WTC11 (cell line): ENCODE measurements around the gene CDK17. TPM values are rescaled to one million over a fixed set of nuclear protein-coding genes. Genes with fewer than 3 reads are reported as not detected.

Source experiments
- ATAC-seq: fragments of 200-7000 bp; cut with Tn5 transposase; 2 replicates; pipeline ENCODE4 v1.10.0; 2021; ENCODE audit warnings: mild to moderate bottlenecking, moderate library complexity
- CTCF ChIA-PET: fragments of 300-600 bp; sonication (Branson Sonifier 250); formaldehyde crosslinking; loops from one replicate; lab custom pipeline; 2021; ENCODE audit warnings: antibody characterized with exemption; lab: Charles Lee
- POLR2A ChIA-PET: fragments of 350-600 bp; sonication (Branson Sonifier 250); formaldehyde crosslinking; loops from one replicate; lab custom pipeline; 2021; ENCODE audit warnings: antibody characterized with exemption; lab: Charles Lee
- DNase-seq: peaks from one replicate; pipeline ENCODE4 v3.0.0; 2021; ENCODE audit warnings: low spot score
- H3K27ac Mint-ChIP-seq: 2 replicates; pipeline ENCODE4 v1.8.0; 2021; ENCODE audit warnings: mixed read lengths
- H3K27me3 Mint-ChIP-seq: 2 replicates; pipeline ENCODE4 v1.8.0; 2021; ENCODE audit warnings: low read depth, mild to moderate bottlenecking, moderate library complexity, mixed read lengths
- H3K36me3 Mint-ChIP-seq: 2 replicates; pipeline ENCODE4 v1.8.0; 2021; ENCODE audit warnings: mixed read lengths
- H3K4me1 Mint-ChIP-seq: 2 replicates; pipeline ENCODE4 v1.8.0; 2022; ENCODE audit warnings: mixed read lengths
- H3K4me3 Mint-ChIP-seq: 2 replicates; pipeline ENCODE4 v1.8.0; 2021; ENCODE audit warnings: mild to moderate bottlenecking, moderate library complexity, mixed read lengths
- H3K9me3 Mint-ChIP-seq: 2 replicates; pipeline ENCODE4 v1.8.0; 2021; ENCODE audit warnings: mixed read lengths
- AR ChIP-seq: fragments of 250-450 bp; sonication (Bioruptor Pico); IDR thresholded peaks from 2 replicates; pipeline ENCODE4 v1.9.0; 2021; ENCODE audit warnings: mild to moderate bottlenecking
- ATF6 ChIP-seq: sonication (generic); formaldehyde crosslinking; IDR thresholded peaks from 2 replicates; pipeline ENCODE4 v1.8.1; 2023; ENCODE audit warnings: mild to moderate bottlenecking, missing genetic modification reagents
- CBFB ChIP-seq: sonication (generic); formaldehyde crosslinking; IDR thresholded peaks from 2 replicates; pipeline ENCODE4 v1.8.1; 2022; ENCODE audit warnings: mild to moderate bottlenecking, low read depth, missing genetic modification reagents
- CDX4 ChIP-seq: fragments of 250-450 bp; sonication (Bioruptor Pico); IDR thresholded peaks from 2 replicates; pipeline ENCODE4 v1.9.0; 2021; ENCODE audit warnings: moderate library complexity, mild to moderate bottlenecking, inconsistent platforms, borderline replicate concordance
- ERG ChIP-seq: fragments of 250-450 bp; sonication (Bioruptor Pico); IDR thresholded peaks from 2 replicates; pipeline ENCODE4 v1.8.0; 2021; ENCODE audit warnings: mild to moderate bottlenecking
- FOXP1 ChIP-seq: sonication (generic); formaldehyde crosslinking; IDR thresholded peaks from 2 replicates; pipeline ENCODE4 v1.8.0; 2022; ENCODE audit warnings: missing genetic modification reagents, mild to moderate bottlenecking, moderate library complexity, borderline replicate concordance
- HMGA2 ChIP-seq: fragments of 250-450 bp; sonication (Bioruptor Pico); IDR thresholded peaks from 2 replicates; pipeline ENCODE4 v1.4.0; 2021; ENCODE audit warnings: mild to moderate bottlenecking, moderate library complexity
- MAX ChIP-seq: sonication (generic); formaldehyde crosslinking; IDR thresholded peaks from 2 replicates; pipeline ENCODE4 v1.8.0; 2022; ENCODE audit warnings: mild to moderate bottlenecking, missing genetic modification reagents
- RORB ChIP-seq: fragments of 250-450 bp; sonication (Bioruptor Pico); IDR thresholded peaks from 2 replicates; pipeline ENCODE4 v1.9.0; 2021; ENCODE audit warnings: mild to moderate bottlenecking
- SMAD3 ChIP-seq: sonication (generic); formaldehyde crosslinking; IDR thresholded peaks from 2 replicates; pipeline ENCODE4 v1.8.0; 2022; ENCODE audit warnings: missing genetic modification reagents, mild to moderate bottlenecking, borderline replicate concordance
- SMAD4 ChIP-seq: sonication (generic); formaldehyde crosslinking; IDR thresholded peaks from 2 replicates; pipeline ENCODE4 v1.8.0; 2022; ENCODE audit warnings: mild to moderate bottlenecking, missing genetic modification reagents
- TCF7 ChIP-seq: sonication (generic); formaldehyde crosslinking; IDR thresholded peaks from 2 replicates; pipeline ENCODE4 v1.8.0; 2022; ENCODE audit warnings: mild to moderate bottlenecking, low read depth, missing genetic modification reagents, moderate library complexity
- TEAD4 ChIP-seq: sonication (generic); formaldehyde crosslinking; IDR thresholded peaks from 2 replicates; pipeline ENCODE4 v1.8.0; 2022; ENCODE audit warnings: mild to moderate bottlenecking, missing genetic modification reagents
- USF2 ChIP-seq: sonication (generic); formaldehyde crosslinking; IDR thresholded peaks from 2 replicates; pipeline ENCODE4 v1.8.1; 2023; ENCODE audit warnings: mild to moderate bottlenecking, missing genetic modification reagents, moderate library complexity
- ZBTB43 ChIP-seq: sonication (generic); formaldehyde crosslinking; IDR thresholded peaks from 2 replicates; pipeline ENCODE4 v1.8.1; 2023; ENCODE audit warnings: mild to moderate bottlenecking, missing genetic modification reagents
- ZNF138 ChIP-seq: sonication (generic); formaldehyde crosslinking; conservative IDR thresholded peaks from 2 replicates; pipeline ENCODE4 v1.8.1; 2022; ENCODE audit warnings: mild to moderate bottlenecking, moderate library complexity, missing genetic modification reagents
- ZNF219 ChIP-seq: sonication (generic); formaldehyde crosslinking; IDR thresholded peaks from 2 replicates; pipeline ENCODE4 v1.8.0; 2023; ENCODE audit warnings: missing genetic modification reagents, mild to moderate bottlenecking, borderline replicate concordance
- ZNF317 ChIP-seq: sonication (generic); formaldehyde crosslinking; IDR thresholded peaks from 2 replicates; pipeline ENCODE4 v1.8.1; 2023; ENCODE audit warnings: low read depth, mild to moderate bottlenecking, moderate library complexity, missing genetic modification reagents, borderline replicate concordance
- ZNF512 ChIP-seq: sonication (generic); formaldehyde crosslinking; IDR thresholded peaks from 2 replicates; pipeline ENCODE4 v1.8.1; 2022; ENCODE audit warnings: missing genetic modification reagents, borderline replicate concordance
- total RNA-seq: library from RNA; stranded (reverse); gene quantifications from 3 replicates; pipeline ENCODE4 v1.2.3, GENCODE V29; 2021

Gene CDK17
- total RNA-seq, 1 experiment from 2014 or later = 20.0 TPM

- no peak for ATAC-seq
- ChIA-PET POLR2A (no interaction called here), CTCF (interaction anchor here (0.9 kb wide), 1 partner anchor 22 kb away, joined by 3 read pairs; the partner anchor contains the start of gene CDK17)
- no peak overlapping the region for H3K27ac Mint-ChIP-seq
- no peaks in the 10 kb centered on the region for H3K27me3 Mint-ChIP-seq
- H3K4me3 Mint-ChIP-seq = no peak overlapping the region
- no peak for DNase-seq
- TF ChIP-seq CDX4 = no peak
- no peak for TF ChIP-seq TCF7 (CRISPR knock-in tag)
- TF ChIP-seq ATF6 (CRISPR knock-in tag) = no peak
- TF ChIP-seq HMGA2 (CRISPR knock-in tag) = no peak
- TF ChIP-seq ZNF219 (CRISPR knock-in tag) = no peak
- no peak for TF ChIP-seq CBFB
- TF ChIP-seq ZBTB43 (CRISPR knock-in tag) = no peak
- no peak for TF ChIP-seq RORB (CRISPR knock-in tag)
- TF ChIP-seq AR (CRISPR knock-in tag) = no peak
- TF ChIP-seq SMAD4 (CRISPR knock-in tag) = no peak
- no peak for TF ChIP-seq TEAD4 (CRISPR knock-in tag)
- TF ChIP-seq ZNF317 = no peak
- no peak for TF ChIP-seq ZNF512
- no peak for TF ChIP-seq FOXP1
- TF ChIP-seq MAX (CRISPR knock-in tag) = no peak
- no peak for TF ChIP-seq ZNF138 (CRISPR knock-in tag)
- no peak for TF ChIP-seq ERG (CRISPR knock-in tag)
- TF ChIP-seq SMAD3 (CRISPR knock-in tag) = no peak
- no peak for TF ChIP-seq USF2
- peaks cover 17% of the 10 kb centered on the region for H3K4me1 Mint-ChIP-seq
- H3K9me3 Mint-ChIP-seq = peaks cover 26% of the 10 kb centered on the region
- H3K36me3 Mint-ChIP-seq = peaks cover 22% of the 10 kb centered on the region
Observed at GRCh38 chr12:96378319-96378718, 21.9 kb downstream of the CDK17 start.
